Measurements from ENCODE around the gene GATA6. TPM values are rescaled to one million over a fixed set of nuclear protein-coding genes. Genes with fewer than 3 reads are reported as not detected.

Gene GATA6
- total RNA-seq, 1 donor from 2014 or later = 60.9 TPM

DNA sequence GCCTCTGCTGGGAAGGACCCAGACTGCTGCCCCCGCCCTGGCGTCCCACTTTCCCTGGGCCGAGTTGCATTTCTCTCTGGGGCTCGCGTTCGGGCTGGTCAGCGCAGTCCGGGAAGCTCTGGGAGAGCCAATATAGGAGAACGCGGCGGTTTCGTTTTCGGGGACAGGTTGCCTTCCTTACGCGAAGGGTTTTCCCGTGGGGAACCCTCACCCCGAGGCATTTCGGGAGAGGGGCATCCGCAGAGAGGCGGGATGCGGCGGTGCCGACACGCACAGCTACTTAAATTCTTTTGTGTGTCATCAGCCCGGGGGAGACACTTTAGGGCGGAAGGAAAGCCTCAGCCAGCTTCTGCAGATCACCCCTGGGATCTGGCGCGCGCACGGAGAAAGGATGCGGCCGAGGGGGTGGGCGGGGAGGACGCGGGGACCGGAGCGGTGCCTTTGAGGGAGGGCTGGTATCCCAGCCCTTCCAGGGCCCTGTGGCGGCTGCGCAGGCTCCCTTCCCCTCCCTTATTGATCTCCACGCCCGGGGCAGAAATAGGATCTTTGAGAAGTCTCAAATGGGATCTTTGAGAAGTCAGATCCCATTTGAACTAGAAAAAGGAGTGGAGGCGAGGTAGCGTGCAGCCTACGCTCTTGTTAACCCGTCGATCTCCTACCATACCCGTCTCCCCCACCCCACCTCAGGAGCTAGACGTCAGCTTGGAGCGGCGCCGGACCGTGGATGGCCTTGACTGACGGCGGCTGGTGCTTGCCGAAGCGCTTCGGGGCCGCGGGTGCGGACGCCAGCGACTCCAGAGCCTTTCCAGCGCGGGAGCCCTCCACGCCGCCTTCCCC is 1.2 kb downstream of the GATA6 start:
- TF ChIP-seq CTCF (IDR thresholded peaks at IDR 0.05; ENCODE audit: borderline replicate concordance) = no peak
- peak overlapping the region; percentile 100 for H3K27ac ChIP-seq (replicated peaks)
- peaks cover 87% of the 10 kb centered on the region for H3K4me1 ChIP-seq
- H3K36me3 ChIP-seq = peaks cover 31% of the 10 kb centered on the region
- H3K27me3 ChIP-seq (ENCODE audit: low read depth) = peaks cover 29% of the 10 kb centered on the region
- peak overlapping the region; percentile 99 for H3K4me3 ChIP-seq
- DNase-seq = peak; percentile 71
- no peaks in the 10 kb centered on the region for H3K9me3 ChIP-seq (replicated peaks)
- intact Hi-C loops (cut with micrococcal nuclease) = loop anchor here (5.0 kb wide), 1 partner anchor 392 kb away; no protein-coding TSS in a partner anchor

DNA sequence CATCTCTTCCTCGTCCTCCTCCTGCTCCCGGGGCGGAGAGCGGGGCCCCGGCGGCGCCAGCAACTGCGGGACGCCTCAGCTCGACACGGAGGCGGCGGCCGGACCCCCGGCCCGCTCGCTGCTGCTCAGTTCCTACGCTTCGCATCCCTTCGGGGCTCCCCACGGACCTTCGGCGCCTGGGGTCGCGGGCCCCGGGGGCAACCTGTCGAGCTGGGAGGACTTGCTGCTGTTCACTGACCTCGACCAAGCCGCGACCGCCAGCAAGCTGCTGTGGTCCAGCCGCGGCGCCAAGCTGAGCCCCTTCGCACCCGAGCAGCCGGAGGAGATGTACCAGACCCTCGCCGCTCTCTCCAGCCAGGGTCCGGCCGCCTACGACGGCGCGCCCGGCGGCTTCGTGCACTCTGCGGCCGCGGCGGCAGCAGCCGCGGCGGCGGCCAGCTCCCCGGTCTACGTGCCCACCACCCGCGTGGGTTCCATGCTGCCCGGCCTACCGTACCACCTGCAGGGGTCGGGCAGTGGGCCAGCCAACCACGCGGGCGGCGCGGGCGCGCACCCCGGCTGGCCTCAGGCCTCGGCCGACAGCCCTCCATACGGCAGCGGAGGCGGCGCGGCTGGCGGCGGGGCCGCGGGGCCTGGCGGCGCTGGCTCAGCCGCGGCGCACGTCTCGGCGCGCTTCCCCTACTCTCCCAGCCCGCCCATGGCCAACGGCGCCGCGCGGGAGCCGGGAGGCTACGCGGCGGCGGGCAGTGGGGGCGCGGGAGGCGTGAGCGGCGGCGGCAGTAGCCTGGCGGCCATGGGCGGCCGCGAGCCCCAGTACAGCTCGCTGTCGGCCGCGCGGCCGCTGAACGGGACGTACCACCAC is 2.1 kb downstream of the GATA6 start:
- intact Hi-C loops (cut with micrococcal nuclease) = loop anchor here (5.0 kb wide), 1 partner anchor 391 kb away; no protein-coding TSS in a partner anchor
- no peak for TF ChIP-seq CTCF (IDR thresholded peaks at IDR 0.05; ENCODE audit: borderline replicate concordance)
- no peak for DNase-seq
- Histone ChIP-seq H3K36me3 (peaks cover 31% of the 10 kb centered on the region), H3K27ac (replicated peaks) (peak overlapping the region; percentile 100), H3K9me3 (replicated peaks) (no peaks in the 10 kb centered on the region), H3K4me1 (peaks cover 81% of the 10 kb centered on the region), H3K27me3 (ENCODE audit: low read depth) (peaks cover 21% of the 10 kb centered on the region), H3K4me3 (peak overlapping the region; percentile 99)

- Histone ChIP-seq H3K27me3 (ENCODE audit: low read depth) (peaks cover 14% of the 10 kb centered on the region), H3K36me3 (peaks cover 38% of the 10 kb centered on the region), H3K9me3 (replicated peaks) (no peaks in the 10 kb centered on the region), H3K4me3 (peak overlapping the region; percentile 99), H3K27ac (replicated peaks) (peak overlapping the region; percentile 100), H3K4me1 (peaks cover 81% of the 10 kb centered on the region)
- no peak for TF ChIP-seq CTCF (IDR thresholded peaks at IDR 0.05; ENCODE audit: borderline replicate concordance)
- intact Hi-C loops (cut with micrococcal nuclease) = loop anchor here (5.0 kb wide), 1 partner anchor 390 kb away; no protein-coding TSS in a partner anchor
- DNase-seq = no peak
Observed at GRCh38 chr18:22172120-22172582, 2.8 kb downstream of the GATA6 start.

GRCh38 chr18:22172594-22173049 is 3.2 kb downstream of the GATA6 start:
- no peak for DNase-seq
- Histone ChIP-seq H3K4me1 (peaks cover 78% of the 10 kb centered on the region), H3K4me3 (peak overlapping the region; percentile 99), H3K27ac (replicated peaks) (peak overlapping the region; percentile 100), H3K9me3 (replicated peaks) (no peaks in the 10 kb centered on the region), H3K27me3 (ENCODE audit: low read depth) (peaks cover 9% of the 10 kb centered on the region), H3K36me3 (peaks cover 41% of the 10 kb centered on the region)
- intact Hi-C loops (cut with micrococcal nuclease) = loop anchor here (5.0 kb wide), 1 partner anchor 390 kb away; no protein-coding TSS in a partner anchor
- no peak for TF ChIP-seq CTCF (IDR thresholded peaks at IDR 0.05; ENCODE audit: borderline replicate concordance)
